Endothelial cell of umbilical vein (primary cell): ENCODE data around the gene SLC35A5. TPM values are rescaled to one million over a fixed set of nuclear protein-coding genes. Genes with fewer than 3 reads are reported as not detected.

ENCODE experiments used
- BruUV-seq: library from RNA; stranded (reverse); fragments of 400-500 nt; replicated peaks from 2 replicates; lab custom pipeline; 2021; lab: Mats Ljungman, UMichigan
- CTCF ChIA-PET: fragments of 300-600, 350-600 bp; sonication (Branson Sonifier 250); formaldehyde crosslinking; loops from one replicate; lab custom pipeline; 2021; ENCODE audit warnings: antibody characterized with exemption, inconsistent platforms; lab: Charles Lee
- POLR2A ChIA-PET: fragments of 300-600, 350-600 bp; sonication (Branson Sonifier 250); formaldehyde crosslinking; loops from one replicate; lab custom pipeline; 2021; ENCODE audit warnings: antibody characterized with exemption, inconsistent platforms; lab: Charles Lee
- DNase-seq: peaks from one replicate; pipeline ENCODE4 v3.0.0-alpha.2; 2011; ENCODE audit warnings: low read depth, low spot score
- FAIRE-seq: peaks from 2 replicates; lab custom pipeline; 2011; peaks lifted over from hg19 to GRCh38; lab: Jason Lieb, UNC
- H2AFZ ChIP-seq: 2 replicates; pipeline ENCODE4 v1.6.0; 2012; ENCODE audit warnings: low read depth, low read length, control low read depth, inconsistent platforms
- H3K27ac ChIP-seq: 2 replicates; pipeline ENCODE4 v1.5.1; 2011; ENCODE audit warnings: low read depth, mild to moderate bottlenecking, control low read depth, low read length, moderate library complexity; ENCODE audit not compliant: insufficient read depth
- H3K27me3 ChIP-seq, 2 experiments: 2 replicates each; pipeline versions ENCODE4 v1.6.0 to v1.6.1; 2011; ENCODE audit warnings: low read length in 2 of 2, mixed read lengths in 1 of 2; ENCODE audit not compliant: control insufficient read depth in 2 of 2, insufficient read depth in 2 of 2
- H3K36me3 ChIP-seq, 2 experiments: 2 replicates in 1 of 2; 3 replicates in 1 of 2; pipeline ENCODE4 v1.5.1; 2011; ENCODE audit warnings: low read length in 2 of 2, mild to moderate bottlenecking in 1 of 2, moderate library complexity in 1 of 2; ENCODE audit not compliant: control insufficient read depth in 2 of 2, insufficient read depth in 2 of 2; ENCODE audit errors: extremely low read depth in 1 of 2
- H3K4me1 ChIP-seq: 3 replicates; pipeline ENCODE4 v1.5.1; 2011; ENCODE audit warnings: mild to moderate bottlenecking, low read length; ENCODE audit not compliant: control insufficient read depth, insufficient read depth; ENCODE audit errors: extremely low read depth
- H3K4me2 ChIP-seq: 2 replicates; pipeline ENCODE4 v1.6.1; 2011; ENCODE audit warnings: low read length, control low read depth, mixed read lengths; ENCODE audit not compliant: insufficient read depth
- H3K4me3 ChIP-seq, 3 experiments: fragments of 200-600 bp in 1 of 3; sonication (generic), shearing (Covaris generic) in 1 of 3; replicated peaks in 1 of 3; 2 replicates each; pipeline ENCODE4 v1.5.1; 2011 to 2016; ENCODE audit warnings: control low read depth in 3 of 3, low read length in 3 of 3, mild to moderate bottlenecking in 2 of 3, inconsistent platforms in 1 of 3, low read depth in 1 of 3, moderate library complexity in 1 of 3; ENCODE audit not compliant: insufficient read depth in 1 of 3
- H3K79me2 ChIP-seq: 2 replicates; pipeline ENCODE4 v1.6.0; 2012; ENCODE audit warnings: low read length, inconsistent platforms; ENCODE audit not compliant: control insufficient read depth, insufficient read depth
- H3K9ac ChIP-seq: replicated peaks from 2 replicates; pipeline ENCODE3; 2011; ENCODE audit warnings: low read length, control low read depth; ENCODE audit not compliant: insufficient read depth; ENCODE audit errors: extremely low read depth
- H3K9me1 ChIP-seq: replicated peaks from 3 replicates; pipeline ENCODE4 v1.6.0; 2011; ENCODE audit warnings: mild to moderate bottlenecking, low read length; ENCODE audit not compliant: control insufficient read depth, insufficient read depth; ENCODE audit errors: extremely low read depth
- H3K9me3 ChIP-seq: replicated peaks from 2 replicates; pipeline ENCODE4 v1.5.1; 2012; ENCODE audit warnings: low read length, inconsistent platforms; ENCODE audit not compliant: control insufficient read depth, insufficient read depth
- H4K20me1 ChIP-seq: replicated peaks from 2 replicates; pipeline ENCODE3; 2011; ENCODE audit warnings: mild to moderate bottlenecking, low read length; ENCODE audit not compliant: control insufficient read depth, insufficient read depth; ENCODE audit errors: extremely low read depth
- FOS ChIP-seq: IDR thresholded peaks from 2 replicates; pipeline ENCODE4 v1.6.1; 2011; ENCODE audit warnings: mild to moderate bottlenecking, low read length, moderate library complexity, borderline replicate concordance; ENCODE audit not compliant: insufficient read depth
- JUN ChIP-seq: IDR thresholded peaks from 2 replicates; pipeline ENCODE4 v1.6.1; 2011; ENCODE audit warnings: borderline replicate concordance, low read depth; ENCODE audit not compliant: insufficient read length, insufficient read depth
- POLR2AphosphoS5 ChIP-seq: IDR thresholded peaks from 2 replicates; pipeline ENCODE4 v1.6.1; 2012; ENCODE audit warnings: low read depth, mild to moderate bottlenecking, control low read depth, low read length, moderate library complexity; ENCODE audit not compliant: insufficient read depth
- dilution Hi-C: fragments of 300-500 bp; cut with MboI; formaldehyde crosslinking; loops from one replicate; pipeline ENCODE4 v1.15.0; 2019; ENCODE audit warnings: low sequenced_read_pairs; ENCODE audit not compliant: extremely low pct_ligation_motif_present
- intact Hi-C: fragments of 100-400 bp; cut with micrococcal nuclease; formaldehyde crosslinking; loops from one replicate; pipeline ENCODE4 v1.10.0; 2022
- polyA plus RNA-seq, 4 experiments: library from polyadenylated mRNA; depleted of rRNA in 3 of 4; stranded (reverse) in 3 of 4; unstranded in 1 of 4; fragments of >200 nt; gene quantifications; 2 replicates each; pipeline versions ENCODE4 v1.2.1 to v1.2.3, GENCODE V29; 2011 to 2012; ENCODE audit warnings: missing spikeins in 1 of 4
- total RNA-seq: library from RNA; stranded (reverse); gene quantifications from 2 replicates; pipeline ENCODE4 v1.2.3, GENCODE V29; 2021
- TF ChIP-seq, protein P1 (sequence below), 2 donors: IDR thresholded peaks; 1 replicate in 1 of 2; 2 replicates in 1 of 2; pipeline ENCODE4 v1.5.1; 2011; ENCODE audit warnings: low read length in 2 of 2, mild to moderate bottlenecking in 2 of 2, moderate library complexity in 2 of 2, control low read depth in 1 of 2, inconsistent platforms in 1 of 2, low read depth in 1 of 2; ENCODE audit not compliant: insufficient read depth in 1 of 2; ENCODE audit errors: extremely low read depth in 1 of 2
- TF ChIP-seq, protein P2 (sequence below): IDR thresholded peaks from 2 replicates; pipeline ENCODE4 v1.6.1; 2011; ENCODE audit not compliant: insufficient read depth, insufficient read length

SLC35A5 gene
- total and polyA plus RNA-seq, 2 donors (not counting 3 experiments of a cell fraction or from before 2014, with no cell fraction given) = 25.1 to 40.1 TPM

- Histone ChIP-seq H3K27me3 (no peaks in the 10 kb centered on the region), H3K36me3 (peaks cover 0 to 1% of the 10 kb centered on the region in 2 experiments), H3K4me2 (no peak overlapping the region), H3K4me3 (no peak overlapping the region), H3K9ac (no peak overlapping the region), H4K20me1 (no peaks in the 10 kb centered on the region), H2AFZ (no peak overlapping the region), H3K27ac (no peak overlapping the region), H3K79me2 (no peaks in the 10 kb centered on the region), H3K9me3 (no peaks in the 10 kb centered on the region), H3K4me1 (no peaks in the 10 kb centered on the region), H3K9me1 (no peaks in the 10 kb centered on the region)
- POLR2A ChIA-PET = interaction anchor here (1.1 to 1.7 kb wide), 4 partner anchors 23 to 60 kb away, joined by 3 to 22 read pairs (median 8); no protein-coding TSS in a partner anchor
- TF ChIP-seq, protein P1, sequence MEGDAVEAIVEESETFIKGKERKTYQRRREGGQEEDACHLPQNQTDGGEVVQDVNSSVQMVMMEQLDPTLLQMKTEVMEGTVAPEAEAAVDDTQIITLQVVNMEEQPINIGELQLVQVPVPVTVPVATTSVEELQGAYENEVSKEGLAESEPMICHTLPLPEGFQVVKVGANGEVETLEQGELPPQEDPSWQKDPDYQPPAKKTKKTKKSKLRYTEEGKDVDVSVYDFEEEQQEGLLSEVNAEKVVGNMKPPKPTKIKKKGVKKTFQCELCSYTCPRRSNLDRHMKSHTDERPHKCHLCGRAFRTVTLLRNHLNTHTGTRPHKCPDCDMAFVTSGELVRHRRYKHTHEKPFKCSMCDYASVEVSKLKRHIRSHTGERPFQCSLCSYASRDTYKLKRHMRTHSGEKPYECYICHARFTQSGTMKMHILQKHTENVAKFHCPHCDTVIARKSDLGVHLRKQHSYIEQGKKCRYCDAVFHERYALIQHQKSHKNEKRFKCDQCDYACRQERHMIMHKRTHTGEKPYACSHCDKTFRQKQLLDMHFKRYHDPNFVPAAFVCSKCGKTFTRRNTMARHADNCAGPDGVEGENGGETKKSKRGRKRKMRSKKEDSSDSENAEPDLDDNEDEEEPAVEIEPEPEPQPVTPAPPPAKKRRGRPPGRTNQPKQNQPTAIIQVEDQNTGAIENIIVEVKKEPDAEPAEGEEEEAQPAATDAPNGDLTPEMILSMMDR (IDR thresholded peaks at IDR 0.05; ENCODE audit: extremely low read depth in 1 of 2, insufficient read depth in 1 of 2, low read depth in 1 of 2, low read length in 2 of 2) = peak; percentile 40 to 46
- TF ChIP-seq JUN = no peak
- BruUV-seq = no TSS peak
- CTCF ChIA-PET = interaction anchor here (0.7 to 3.9 kb wide), 35 partner anchors 13 to 706 kb away, joined by 3 to 100 read pairs (median 5); partner anchors contain the start of genes ATG3, CCDC80, SLC35A5 and SLC9C1
- intact Hi-C loops = loop anchor here (1.0 to 10.0 kb wide), 7 partner anchors 22 to 702 kb away; no protein-coding TSS in a partner anchor
- peak; percentile 42 for FAIRE-seq
- dilution Hi-C loops = no loop called here
- peak; percentile 77 for DNase-seq
These were observed 20.5 kb downstream of the SLC35A5 start for GRCh38 chr3:112582244-112582874.

DNA sequence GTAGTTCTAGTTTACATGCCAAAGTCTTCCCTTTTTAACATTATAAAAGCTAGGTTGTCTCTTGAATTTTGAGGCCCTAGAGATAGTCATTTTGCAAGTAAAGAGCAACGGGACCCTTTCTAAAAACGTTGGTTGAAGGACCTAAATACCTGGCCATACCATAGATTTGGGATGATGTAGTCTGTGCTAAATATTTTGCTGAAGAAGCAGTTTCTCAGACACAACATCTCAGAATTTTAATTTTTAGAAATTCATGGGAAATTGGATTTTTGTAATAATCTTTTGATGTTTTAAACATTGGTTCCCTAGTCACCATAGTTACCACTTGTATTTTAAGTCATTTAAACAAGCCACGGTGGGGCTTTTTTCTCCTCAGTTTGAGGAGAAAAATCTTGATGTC is 21.3 kb downstream of the SLC35A5 start:
- Histone ChIP-seq H3K4me2 (no peak overlapping the region), H3K9ac (no peak overlapping the region), H3K9me1 (no peaks in the 10 kb centered on the region), H3K27ac (no peak overlapping the region), H4K20me1 (no peaks in the 10 kb centered on the region), H3K9me3 (no peaks in the 10 kb centered on the region), H3K27me3 (no peaks in the 10 kb centered on the region), H3K79me2 (no peaks in the 10 kb centered on the region), H3K4me1 (no peaks in the 10 kb centered on the region), H3K36me3 (no peaks in the 10 kb centered on the region), H3K4me3 (no peak overlapping the region), H2AFZ (no peak overlapping the region)
- dilution Hi-C loops (no loop called here), intact Hi-C loops (loop anchor here (2.0 to 10.0 kb wide), 2 partner anchors 232 to 702 kb away; no protein-coding TSS in a partner anchor)
- no peak for FAIRE-seq
- POLR2A ChIA-PET = interaction anchor here (1.4 to 1.7 kb wide), 3 partner anchors 23 to 59 kb away, joined by 6 to 22 read pairs (median 10); no protein-coding TSS in a partner anchor
- no peak for TF ChIP-seq FOS
- no peak for TF ChIP-seq POLR2AphosphoS5
- TF ChIP-seq, protein P2, sequence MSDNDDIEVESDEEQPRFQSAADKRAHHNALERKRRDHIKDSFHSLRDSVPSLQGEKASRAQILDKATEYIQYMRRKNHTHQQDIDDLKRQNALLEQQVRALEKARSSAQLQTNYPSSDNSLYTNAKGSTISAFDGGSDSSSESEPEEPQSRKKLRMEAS = no peak
- TF ChIP-seq, protein P1 (IDR thresholded peaks at IDR 0.05; ENCODE audit: extremely low read depth in 1 of 2, insufficient read depth in 1 of 2, low read depth in 1 of 2, low read length in 2 of 2) = no peak
- no TSS peak for BruUV-seq
- CTCF ChIA-PET = interaction anchor here (0.8 to 3.9 kb wide), 20 partner anchors 12 to 472 kb away, joined by 3 to 100 read pairs (median 12); partner anchors contain the start of genes CCDC80 and SLC9C1
- no peak for DNase-seq
